GM19455 (cell line): ENCODE measurements around the gene HVCN1.
"Not testable (repeated sequence)": the region's sequence is repeated elsewhere in the genome, so short reads cannot be mapped to it uniquely, and the experiment has no call there.

Source experiments
- ATAC-seq: cut with Tn5 transposase; IDR thresholded peaks from one replicate; pipeline ENCODE4 v1.9.1; 2021; ENCODE audit not compliant: unreplicated experiment

HVCN1 gene

GRCh38 chr12:110688446-110689280 lies at the start of gene HVCN1:
Gene HVCN1 (minus strand): TSS chr12:110689115. CDS start chr12:110683245, 5,870 bp downstream.
- peak; percentile 43 for ATAC-seq

- ATAC-seq: no peak
Observed at GRCh38 chr12:110737532-110737931, 48.6 kb upstream of the HVCN1 start.

DNA sequence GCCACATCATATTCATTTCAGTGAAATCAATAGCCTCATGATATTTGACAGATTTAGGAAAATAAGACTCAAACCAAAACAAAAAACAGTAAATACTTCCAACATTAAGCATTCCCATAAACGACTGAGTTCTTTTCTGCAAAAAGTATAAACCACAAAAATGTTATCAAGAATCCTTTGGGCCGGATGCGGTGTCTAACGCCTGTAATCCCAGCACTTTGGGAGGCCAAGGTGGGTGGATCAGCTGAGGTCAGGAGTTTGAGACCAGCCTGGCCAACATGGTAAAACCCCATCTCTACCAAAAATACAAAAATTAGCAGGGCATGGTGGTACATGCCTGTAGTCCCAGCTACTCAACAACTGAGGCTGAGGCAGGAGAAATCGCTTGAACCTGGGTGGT lies 48.1 kb upstream of the HVCN1 start:
- not testable (repeated sequence) for ATAC-seq

GRCh38 chr12:110733900-110734299 lies 45.0 kb upstream of the HVCN1 start:
- ATAC-seq: no peak

DNA sequence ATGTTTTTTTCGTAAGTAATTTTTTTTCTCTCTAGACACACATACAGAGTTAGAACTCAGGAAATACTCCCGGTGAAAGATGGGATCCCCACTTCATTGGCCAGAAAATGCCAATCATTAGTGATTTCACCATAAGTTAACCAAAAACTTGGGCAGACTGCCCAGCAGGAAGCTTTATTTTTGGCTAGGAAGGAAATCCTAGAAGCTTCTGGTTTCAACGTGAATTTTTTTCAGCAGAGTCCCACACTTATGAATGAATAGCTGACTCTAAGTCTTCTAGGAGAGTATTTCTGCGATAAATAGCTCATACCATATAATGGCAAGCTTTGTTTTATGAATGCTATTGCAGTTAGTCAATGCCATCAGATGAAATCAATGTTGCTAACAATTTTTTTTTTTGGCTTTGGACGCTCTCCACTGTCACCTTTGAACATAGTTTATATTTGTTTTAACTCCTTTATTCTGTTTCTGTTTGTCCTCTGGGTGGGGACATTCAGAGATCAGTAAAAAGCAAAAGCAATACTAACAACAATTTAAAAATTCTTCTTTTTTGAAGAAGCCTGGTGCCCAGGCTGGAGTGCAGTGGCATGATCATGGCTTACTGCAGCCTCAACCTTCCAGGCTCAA lies 44.3 kb upstream of the HVCN1 start:
- ATAC-seq: no peak

GRCh38 chr12:110732572-110732971 lies 43.7 kb upstream of the HVCN1 start:
- no peak for ATAC-seq

- ATAC-seq: no peak
Observed at GRCh38 chr12:110731479-110731878, 42.6 kb upstream of the HVCN1 start.

- no peak for ATAC-seq
Observed at GRCh38 chr12:110728628-110729027, 39.7 kb upstream of the HVCN1 start.

DNA sequence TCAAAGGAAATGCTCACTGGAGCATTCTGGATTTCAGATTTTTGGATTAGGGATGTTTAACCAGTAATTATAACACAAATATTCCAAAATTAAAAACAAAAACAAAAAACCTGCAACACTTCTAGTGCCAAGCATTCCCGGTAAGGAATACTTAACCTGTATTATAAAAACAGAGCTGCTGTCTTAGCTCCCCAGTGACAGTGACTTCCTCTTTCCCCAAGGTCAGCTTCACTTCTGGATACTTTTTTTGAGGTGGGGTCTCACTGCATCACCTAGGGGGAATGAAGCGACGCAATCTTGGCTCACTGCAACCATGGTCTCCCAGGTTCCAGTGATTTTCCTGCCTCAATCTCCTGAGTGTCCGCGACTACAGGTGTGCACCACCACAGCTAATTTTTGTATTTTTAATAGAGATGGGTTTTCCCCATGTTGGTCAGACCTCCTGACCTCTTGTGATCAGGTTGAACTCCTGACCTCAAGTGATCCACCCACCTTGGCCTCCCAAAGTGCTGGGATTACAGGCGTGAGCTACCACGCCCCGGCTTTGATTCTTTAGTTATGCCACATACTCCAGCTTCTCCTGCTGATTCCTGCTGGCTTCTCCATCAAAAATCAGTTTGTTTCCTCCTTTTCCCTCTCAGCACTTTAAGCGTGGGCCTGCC lies 37.9 kb upstream of the HVCN1 start:
- ATAC-seq: no peak

GRCh38 chr12:110726028-110726427 lies 37.1 kb upstream of the HVCN1 start:
- ATAC-seq: no peak

DNA sequence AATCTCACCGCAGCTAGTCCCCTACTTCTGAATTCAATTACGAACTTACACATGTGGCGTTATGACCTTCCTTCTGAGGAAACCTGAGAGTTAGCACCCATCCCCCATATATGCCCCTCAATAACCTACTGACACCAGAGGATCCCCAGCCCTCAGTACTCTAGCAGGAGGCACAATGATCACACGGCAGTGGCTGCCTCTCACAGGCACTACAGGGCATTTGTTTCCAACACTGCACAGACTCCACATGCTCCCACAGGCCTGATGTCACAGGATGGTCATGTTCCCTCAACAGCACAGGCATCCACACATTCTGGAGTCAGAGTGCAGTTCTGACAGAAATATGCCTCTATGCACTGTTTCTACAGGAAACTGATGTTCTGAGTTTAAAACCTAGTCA lies 36.4 kb upstream of the HVCN1 start:
- no peak for ATAC-seq

DNA sequence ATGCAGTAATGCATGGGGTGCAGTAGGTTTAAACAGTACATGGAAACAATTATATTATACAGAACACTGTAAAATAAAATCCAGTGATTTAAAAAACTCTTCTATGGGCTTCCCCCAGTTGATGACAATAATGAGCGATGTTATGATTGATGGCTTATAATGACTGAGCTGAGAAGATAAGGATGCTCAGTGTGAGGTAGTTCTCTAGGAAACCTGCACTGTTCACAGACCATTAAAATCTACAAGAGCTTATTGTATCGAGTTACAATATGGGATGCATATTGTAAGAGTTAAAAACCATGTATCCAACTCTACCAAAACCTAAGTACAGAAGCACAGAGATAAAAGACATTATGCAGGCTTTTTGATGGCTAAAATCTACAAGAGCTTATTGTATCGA lies 34.0 kb upstream of the HVCN1 start:
- ATAC-seq: not testable (repeated sequence)

DNA sequence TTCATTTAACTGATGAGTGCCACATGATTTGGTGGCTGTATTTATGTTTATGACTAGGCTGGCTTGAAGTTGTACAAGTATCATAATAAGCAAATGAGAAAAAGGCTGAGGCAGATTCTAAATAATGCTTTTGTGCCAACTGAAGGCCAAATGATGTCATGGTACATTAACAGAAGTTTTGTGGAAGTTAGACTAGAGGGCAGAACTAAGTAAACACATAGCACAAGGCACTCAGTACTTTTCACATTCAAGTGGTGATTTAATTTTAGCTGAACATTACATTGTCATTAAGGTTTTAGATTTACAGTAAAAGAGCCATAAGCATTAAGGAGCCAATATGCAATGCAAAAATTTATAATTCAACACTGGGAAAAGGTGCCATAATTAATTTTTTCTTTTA lies 32.7 kb upstream of the HVCN1 start:
- no peak for ATAC-seq

GRCh38 chr12:110720516-110720915 lies 31.6 kb upstream of the HVCN1 start:
- ATAC-seq: no peak

GRCh38 chr12:110718222-110718908 lies 29.4 kb upstream of the HVCN1 start:
- no peak for ATAC-seq

GRCh38 chr12:110717037-110717436 lies 28.1 kb upstream of the HVCN1 start:
- ATAC-seq: no peak

- no peak for ATAC-seq
Observed at GRCh38 chr12:110708917-110709316, 20.0 kb upstream of the HVCN1 start.

GRCh38 chr12:110705309-110705708 lies 16.4 kb upstream of the HVCN1 start:
- ATAC-seq: no peak

GRCh38 chr12:110704750-110705149 lies 15.8 kb upstream of the HVCN1 start:
- ATAC-seq: no peak

- ATAC-seq: no peak
Observed at GRCh38 chr12:110704231-110704630, 15.3 kb upstream of the HVCN1 start.

DNA sequence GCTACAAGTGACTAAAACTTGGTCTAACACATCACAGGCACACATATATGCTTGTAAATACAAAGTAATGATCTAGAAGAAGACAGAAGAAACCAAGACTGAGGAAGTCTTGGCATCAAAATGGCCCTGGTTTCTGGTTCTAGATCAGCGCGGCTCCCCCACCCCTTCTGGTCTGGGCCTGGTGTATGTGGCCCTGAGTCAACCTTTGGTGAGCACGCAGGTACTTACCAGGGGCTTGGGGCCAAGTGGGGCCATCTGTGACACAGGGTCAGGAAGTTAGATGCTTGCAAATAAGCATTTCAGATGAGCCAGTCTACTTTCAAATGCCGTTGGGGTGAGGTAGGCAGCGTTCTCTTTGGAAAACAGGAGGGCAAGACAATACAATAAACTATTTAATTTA lies 13.2 kb upstream of the HVCN1 start:
- ATAC-seq: no peak
